HepG2 (cell line): ENCODE measurements around the gene ACP5. TPM values are rescaled to one million over a fixed set of nuclear protein-coding genes. Genes with fewer than 3 reads are reported as not detected.

Experiments used
- ARID4A ChIP-seq: sonication (generic); formaldehyde crosslinking; IDR thresholded peaks from 2 replicates; pipeline ENCODE4 v1.5.0; 2020; ENCODE audit warnings: mild to moderate bottlenecking, missing genetic modification reagents, borderline replicate concordance
- ATF3 ChIP-seq: sonication (generic); formaldehyde crosslinking; IDR thresholded peaks from 2 replicates; pipeline ENCODE4 v1.4.0; 2020; ENCODE audit warnings: missing genetic modification reagents
- CBX2 ChIP-seq, 2 experiments: fragments of 200-600 bp in 1 of 2; sonication (generic); formaldehyde crosslinking in 1 of 2; IDR thresholded peaks; 2 replicates each; pipeline versions ENCODE4 v1.7.0 to v1.8.1; 2018 to 2022; ENCODE audit warnings: low read depth in 2 of 2, low read length in 1 of 2, mild to moderate bottlenecking in 1 of 2, missing genetic modification reagents in 1 of 2
- CC2D1A ChIP-seq: sonication (generic); formaldehyde crosslinking; IDR thresholded peaks from 2 replicates; pipeline ENCODE4 v1.8.1; 2023; ENCODE audit warnings: mild to moderate bottlenecking, missing genetic modification reagents
- GTF2F1 ChIP-seq: fragments of 150-350 bp; IDR thresholded peaks from 2 replicates; pipeline ENCODE4 v1.6.1; 2014; ENCODE audit warnings: low read length
- HES4 ChIP-seq: sonication (generic); formaldehyde crosslinking; IDR thresholded peaks from 2 replicates; pipeline ENCODE4 v1.9.0; 2021; ENCODE audit warnings: mild to moderate bottlenecking, missing genetic modification reagents, borderline replicate concordance
- IRX3 ChIP-seq: sonication (generic); formaldehyde crosslinking; IDR thresholded peaks from 2 replicates; pipeline ENCODE4 v1.8.1; 2023; ENCODE audit warnings: mild to moderate bottlenecking, low read depth, missing genetic modification reagents, borderline replicate concordance
- JUNB ChIP-seq: sonication (generic); formaldehyde crosslinking; IDR thresholded peaks from 2 replicates; pipeline ENCODE4 v1.8.0; 2022; ENCODE audit warnings: missing genetic modification reagents, mild to moderate bottlenecking, borderline replicate concordance
- NCOA5 ChIP-seq: sonication (generic); formaldehyde crosslinking; IDR thresholded peaks from 2 replicates; pipeline ENCODE4 v1.4.0; 2020; ENCODE audit warnings: missing genetic modification reagents
- NFYB ChIP-seq: sonication (generic); formaldehyde crosslinking; IDR thresholded peaks from 2 replicates; pipeline ENCODE4 v1.4.0; 2020; ENCODE audit warnings: missing genetic modification reagents
- SALL1 ChIP-seq: sonication (generic); formaldehyde crosslinking; IDR thresholded peaks from 2 replicates; pipeline ENCODE4 v1.8.0; 2022; ENCODE audit warnings: mild to moderate bottlenecking, missing genetic modification reagents
- TFAP4 ChIP-seq: sonication (generic); IDR thresholded peaks from 2 replicates; pipeline ENCODE4 v1.6.1; 2016; ENCODE audit warnings: low read depth, borderline replicate concordance
- UBTF ChIP-seq: sonication (generic); formaldehyde crosslinking; IDR thresholded peaks from 2 replicates; pipeline ENCODE4 v1.4.0; 2020; ENCODE audit warnings: mild to moderate bottlenecking, missing genetic modification reagents
- ZKSCAN1 ChIP-seq: fragments of 150-350 bp; IDR thresholded peaks from 2 replicates; pipeline ENCODE4 v1.6.1; 2014; ENCODE audit warnings: low read length
- ZNF503 ChIP-seq: sonication (generic); formaldehyde crosslinking; IDR thresholded peaks from 2 replicates; pipeline ENCODE4 v1.4.0; 2020; ENCODE audit warnings: missing genetic modification reagents
- ZNF597 ChIP-seq: sonication (generic); formaldehyde crosslinking; IDR thresholded peaks from 2 replicates; pipeline ENCODE4 v1.5.0; 2020; ENCODE audit warnings: missing genetic modification reagents
- ZSCAN29 ChIP-seq: sonication (generic); formaldehyde crosslinking; conservative IDR thresholded peaks from 2 replicates; pipeline ENCODE4 v1.4.0; 2020; ENCODE audit warnings: mild to moderate bottlenecking, missing genetic modification reagents
- polyA plus RNA-seq, 8 experiments: library from polyadenylated mRNA; depleted of rRNA in 3 of 8; stranded (reverse) in 7 of 8; unstranded in 1 of 8; fragments of >200 nt; fragmentation: Illumina TruSeq in 4 of 8; extraction: Trizol in 4 of 8; gene quantifications; 2 replicates each; pipeline versions ENCODE4 v1.2.1 to v1.2.3, GENCODE V29; 2011 to 2016; ENCODE audit warnings: low read depth in 4 of 8, missing spikeins in 1 of 8, mixed read lengths in 1 of 8; ENCODE audit not compliant: insufficient read depth in 1 of 8
- total RNA-seq, 5 experiments: library from RNA; depleted of rRNA; stranded (reverse); fragments of >200 nt; fragmentation: Illumina TruSeq; extraction: Trizol; gene quantifications; 2 replicates each; pipeline ENCODE4 v1.2.3, GENCODE V29; 2016; ENCODE audit warnings: low read depth in 1 of 5

ACP5 gene
- total and polyA plus RNA-seq, 2 of the 13 experiments (the other 11 are each of a cell fraction or from before 2014, with no cell fraction given): 1.3 to 6.7 TPM

GRCh38 chr19:11558881-11559828 lies 18.3 kb downstream of the ACP5 start, which contains the start of gene ELOF1 (continued):
- TF ChIP-seq ARID4A (peak; percentile 91), NCOA5 (CRISPR knock-in tag) (no peak), UBTF (CRISPR knock-in tag) (peak; percentile 71; the same call in 1 of the 2 replicates), ZSCAN29 (0 out of 2 replicates have a peak, but pooled peaks have one; percentile 48), CBX2 (IDR thresholded peaks at IDR 0.05; ENCODE audit: low read depth, low read length) (no peak), CBX2 (CRISPR knock-in tag; IDR thresholded peaks at IDR 0.05; ENCODE audit: low read depth) (no peak), JUNB (no peak), ZNF503 (no peak), HES4 (CRISPR knock-in tag) (no peak), SALL1 (peak; percentile 58), IRX3 (0 out of 2 replicates have a peak, but pooled peaks have one; percentile 7), CC2D1A (CRISPR knock-in tag) (no peak), GTF2F1 (no peak), ATF3 (CRISPR knock-in tag) (no peak), ZNF597 (CRISPR knock-in tag) (no peak), TFAP4 (peak; percentile 52; the same call in 1 of the 2 replicates), NFYB (CRISPR knock-in tag) (no peak), ZKSCAN1 (no peak)
